Endothelial cell of umbilical vein (primary cell): ENCODE results near the gene TIMMDC1. TPM values are rescaled to one million over a fixed set of nuclear protein-coding genes. Genes with fewer than 3 reads are reported as not detected.

Experiments used
- BruUV-seq: library from RNA; stranded (reverse); fragments of 400-500 nt; replicated peaks from 2 replicates; lab custom pipeline; 2021; lab: Mats Ljungman, UMichigan
- CTCF ChIA-PET: fragments of 300-600, 350-600 bp; sonication (Branson Sonifier 250); formaldehyde crosslinking; loops from one replicate; lab custom pipeline; 2021; ENCODE audit warnings: antibody characterized with exemption, inconsistent platforms; lab: Charles Lee
- POLR2A ChIA-PET: fragments of 300-600, 350-600 bp; sonication (Branson Sonifier 250); formaldehyde crosslinking; loops from one replicate; lab custom pipeline; 2021; ENCODE audit warnings: antibody characterized with exemption, inconsistent platforms; lab: Charles Lee
- DNase-seq: peaks from one replicate; pipeline ENCODE4 v3.0.0-alpha.2; 2011; ENCODE audit warnings: low read depth, low spot score
- FAIRE-seq: peaks from 2 replicates; lab custom pipeline; 2011; peaks lifted over from hg19 to GRCh38; lab: Jason Lieb, UNC
- H2AFZ ChIP-seq: 2 replicates; pipeline ENCODE4 v1.6.0; 2012; ENCODE audit warnings: low read depth, low read length, control low read depth, inconsistent platforms
- H3K27ac ChIP-seq: 2 replicates; pipeline ENCODE4 v1.5.1; 2011; ENCODE audit warnings: low read depth, mild to moderate bottlenecking, control low read depth, low read length, moderate library complexity; ENCODE audit not compliant: insufficient read depth
- H3K27me3 ChIP-seq, 2 experiments: 2 replicates each; pipeline versions ENCODE4 v1.6.0 to v1.6.1; 2011; ENCODE audit warnings: low read length in 2 of 2, mixed read lengths in 1 of 2; ENCODE audit not compliant: control insufficient read depth in 2 of 2, insufficient read depth in 2 of 2
- H3K36me3 ChIP-seq, 2 experiments: 2 replicates in 1 of 2; 3 replicates in 1 of 2; pipeline ENCODE4 v1.5.1; 2011; ENCODE audit warnings: low read length in 2 of 2, mild to moderate bottlenecking in 1 of 2, moderate library complexity in 1 of 2; ENCODE audit not compliant: control insufficient read depth in 2 of 2, insufficient read depth in 2 of 2; ENCODE audit errors: extremely low read depth in 1 of 2
- H3K4me1 ChIP-seq: 3 replicates; pipeline ENCODE4 v1.5.1; 2011; ENCODE audit warnings: mild to moderate bottlenecking, low read length; ENCODE audit not compliant: control insufficient read depth, insufficient read depth; ENCODE audit errors: extremely low read depth
- H3K4me2 ChIP-seq: 2 replicates; pipeline ENCODE4 v1.6.1; 2011; ENCODE audit warnings: low read length, control low read depth, mixed read lengths; ENCODE audit not compliant: insufficient read depth
- H3K4me3 ChIP-seq, 3 experiments: fragments of 200-600 bp in 1 of 3; sonication (generic), shearing (Covaris generic) in 1 of 3; replicated peaks in 1 of 3; 2 replicates each; pipeline ENCODE4 v1.5.1; 2011 to 2016; ENCODE audit warnings: control low read depth in 3 of 3, low read length in 3 of 3, mild to moderate bottlenecking in 2 of 3, inconsistent platforms in 1 of 3, low read depth in 1 of 3, moderate library complexity in 1 of 3; ENCODE audit not compliant: insufficient read depth in 1 of 3
- H3K79me2 ChIP-seq: 2 replicates; pipeline ENCODE4 v1.6.0; 2012; ENCODE audit warnings: low read length, inconsistent platforms; ENCODE audit not compliant: control insufficient read depth, insufficient read depth
- H3K9ac ChIP-seq: replicated peaks from 2 replicates; pipeline ENCODE3; 2011; ENCODE audit warnings: low read length, control low read depth; ENCODE audit not compliant: insufficient read depth; ENCODE audit errors: extremely low read depth
- H3K9me1 ChIP-seq: replicated peaks from 3 replicates; pipeline ENCODE4 v1.6.0; 2011; ENCODE audit warnings: mild to moderate bottlenecking, low read length; ENCODE audit not compliant: control insufficient read depth, insufficient read depth; ENCODE audit errors: extremely low read depth
- H3K9me3 ChIP-seq: replicated peaks from 2 replicates; pipeline ENCODE4 v1.5.1; 2012; ENCODE audit warnings: low read length, inconsistent platforms; ENCODE audit not compliant: control insufficient read depth, insufficient read depth
- H4K20me1 ChIP-seq: replicated peaks from 2 replicates; pipeline ENCODE3; 2011; ENCODE audit warnings: mild to moderate bottlenecking, low read length; ENCODE audit not compliant: control insufficient read depth, insufficient read depth; ENCODE audit errors: extremely low read depth
- EZH2 ChIP-seq: IDR thresholded peaks from 2 replicates; pipeline ENCODE4 v1.6.1; 2012; ENCODE audit warnings: borderline replicate concordance, low read depth, mild to moderate bottlenecking, moderate library complexity, low read length, inconsistent platforms; ENCODE audit not compliant: severe bottlenecking
- FOS ChIP-seq: IDR thresholded peaks from 2 replicates; pipeline ENCODE4 v1.6.1; 2011; ENCODE audit warnings: mild to moderate bottlenecking, low read length, moderate library complexity, borderline replicate concordance; ENCODE audit not compliant: insufficient read depth
- MYC ChIP-seq: IDR thresholded peaks from one replicate; pipeline ENCODE4 v1.6.1; 2011; ENCODE audit warnings: mild to moderate bottlenecking, low read depth, low read length
- POLR2A ChIP-seq: IDR thresholded peaks from 2 replicates; pipeline ENCODE4 v1.6.1; 2012; ENCODE audit warnings: low read depth, mild to moderate bottlenecking, control low read depth, low read length
- POLR2AphosphoS5 ChIP-seq: IDR thresholded peaks from 2 replicates; pipeline ENCODE4 v1.6.1; 2012; ENCODE audit warnings: low read depth, mild to moderate bottlenecking, control low read depth, low read length, moderate library complexity; ENCODE audit not compliant: insufficient read depth
- dilution Hi-C: fragments of 300-500 bp; cut with MboI; formaldehyde crosslinking; loops from one replicate; pipeline ENCODE4 v1.15.0; 2019; ENCODE audit warnings: low sequenced_read_pairs; ENCODE audit not compliant: extremely low pct_ligation_motif_present
- intact Hi-C: fragments of 100-400 bp; cut with micrococcal nuclease; formaldehyde crosslinking; loops from one replicate; pipeline ENCODE4 v1.10.0; 2022
- polyA plus RNA-seq, 4 experiments: library from polyadenylated mRNA; depleted of rRNA in 3 of 4; stranded (reverse) in 3 of 4; unstranded in 1 of 4; fragments of >200 nt; gene quantifications; 2 replicates each; pipeline versions ENCODE4 v1.2.1 to v1.2.3, GENCODE V29; 2011 to 2012; ENCODE audit warnings: missing spikeins in 1 of 4
- total RNA-seq: library from RNA; stranded (reverse); gene quantifications from 2 replicates; pipeline ENCODE4 v1.2.3, GENCODE V29; 2021
- TF ChIP-seq, protein P1 (sequence below), 2 donors: IDR thresholded peaks; 1 replicate in 1 of 2; 2 replicates in 1 of 2; pipeline ENCODE4 v1.5.1; 2011; ENCODE audit warnings: low read length in 2 of 2, mild to moderate bottlenecking in 2 of 2, moderate library complexity in 2 of 2, control low read depth in 1 of 2, inconsistent platforms in 1 of 2, low read depth in 1 of 2; ENCODE audit not compliant: insufficient read depth in 1 of 2; ENCODE audit errors: extremely low read depth in 1 of 2
- TF ChIP-seq, protein P2 (sequence below): IDR thresholded peaks from 2 replicates; pipeline ENCODE4 v1.6.1; 2011; ENCODE audit not compliant: insufficient read depth, insufficient read length

The TIMMDC1 gene
- total and polyA plus RNA-seq, 2 donors (not counting 3 experiments of a cell fraction or from before 2014, with no cell fraction given), result 49.2 to 76.2 TPM

DNA sequence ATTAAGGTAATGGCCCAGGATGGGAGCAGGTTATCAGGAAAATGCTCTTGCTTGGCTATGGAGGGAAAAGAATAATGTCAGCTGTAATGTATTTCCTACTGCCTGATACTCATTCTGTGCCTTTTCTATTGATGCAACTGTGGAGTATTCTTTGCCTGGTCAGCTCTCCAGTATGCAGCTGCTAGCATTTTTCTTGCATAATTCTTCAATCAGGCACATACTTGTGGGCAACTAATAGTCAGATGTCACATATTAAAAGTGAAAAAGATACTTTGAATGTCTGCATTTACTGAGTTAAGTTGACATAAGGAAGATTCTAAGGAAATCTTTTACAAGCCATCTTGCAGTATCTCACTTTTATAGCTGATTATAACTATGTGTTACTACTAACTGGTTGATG is 31.5 kb downstream of the TIMMDC1 start:
- Histone ChIP-seq H2AFZ (no peak overlapping the region), H3K9ac (no peak overlapping the region), H3K4me3 (no peak overlapping the region), H4K20me1 (no peaks in the 10 kb centered on the region), H3K4me2 (no peak overlapping the region), H3K9me1 (no peaks in the 10 kb centered on the region), H3K36me3 (no peaks in the 10 kb centered on the region), H3K9me3 (no peaks in the 10 kb centered on the region), H3K27me3 (no peaks in the 10 kb centered on the region), H3K79me2 (no peaks in the 10 kb centered on the region), H3K4me1 (no peaks in the 10 kb centered on the region), H3K27ac (no peak overlapping the region)
- no peak for DNase-seq
- no TSS peak for BruUV-seq
- FAIRE-seq, result peak; percentile 58
- POLR2A ChIA-PET, result no interaction called here
- dilution Hi-C loops (no loop called here), intact Hi-C loops (no loop called here)
- TF ChIP-seq FOS, result no peak
- no peak for TF ChIP-seq MYC
- no peak for TF ChIP-seq POLR2A
- TF ChIP-seq EZH2, result no peak
- TF ChIP-seq, protein P1, sequence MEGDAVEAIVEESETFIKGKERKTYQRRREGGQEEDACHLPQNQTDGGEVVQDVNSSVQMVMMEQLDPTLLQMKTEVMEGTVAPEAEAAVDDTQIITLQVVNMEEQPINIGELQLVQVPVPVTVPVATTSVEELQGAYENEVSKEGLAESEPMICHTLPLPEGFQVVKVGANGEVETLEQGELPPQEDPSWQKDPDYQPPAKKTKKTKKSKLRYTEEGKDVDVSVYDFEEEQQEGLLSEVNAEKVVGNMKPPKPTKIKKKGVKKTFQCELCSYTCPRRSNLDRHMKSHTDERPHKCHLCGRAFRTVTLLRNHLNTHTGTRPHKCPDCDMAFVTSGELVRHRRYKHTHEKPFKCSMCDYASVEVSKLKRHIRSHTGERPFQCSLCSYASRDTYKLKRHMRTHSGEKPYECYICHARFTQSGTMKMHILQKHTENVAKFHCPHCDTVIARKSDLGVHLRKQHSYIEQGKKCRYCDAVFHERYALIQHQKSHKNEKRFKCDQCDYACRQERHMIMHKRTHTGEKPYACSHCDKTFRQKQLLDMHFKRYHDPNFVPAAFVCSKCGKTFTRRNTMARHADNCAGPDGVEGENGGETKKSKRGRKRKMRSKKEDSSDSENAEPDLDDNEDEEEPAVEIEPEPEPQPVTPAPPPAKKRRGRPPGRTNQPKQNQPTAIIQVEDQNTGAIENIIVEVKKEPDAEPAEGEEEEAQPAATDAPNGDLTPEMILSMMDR (IDR thresholded peaks at IDR 0.05; ENCODE audit: extremely low read depth in 1 of 2, insufficient read depth in 1 of 2, low read depth in 1 of 2, low read length in 2 of 2), result no peak
- TF ChIP-seq, protein P2, sequence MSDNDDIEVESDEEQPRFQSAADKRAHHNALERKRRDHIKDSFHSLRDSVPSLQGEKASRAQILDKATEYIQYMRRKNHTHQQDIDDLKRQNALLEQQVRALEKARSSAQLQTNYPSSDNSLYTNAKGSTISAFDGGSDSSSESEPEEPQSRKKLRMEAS, result no peak
- TF ChIP-seq POLR2AphosphoS5, result no peak
- CTCF ChIA-PET, result no interaction called here
